Naive thymus-derived CD8-positive, alpha-beta T cell (primary cell): Measurements from ENCODE around the gene CDC27. TPM values are rescaled to one million over a fixed set of nuclear protein-coding genes. Genes with fewer than 3 reads are reported as not detected.
"Not testable (repeated sequence)": the region's sequence is repeated elsewhere in the genome, so short reads cannot be mapped to it uniquely, and the experiment has no call there.

Source experiments
- ATAC-seq, 2 donors: fragments of 150-1000 bp; cut with Tn5 transposase in 1 of 2; sonication (Bioruptor Pico), chemical (Tn5 transposase) in 1 of 2; 1 replicate in 1 of 2; 2 replicates in 1 of 2; pipeline ENCODE4 v1.10.0; 2021; ENCODE audit warnings: mild to moderate bottlenecking in 2 of 2, moderate library complexity in 2 of 2
- POLR2A ChIA-PET: fragments of 350-600 bp; sonication (Branson Sonifier 250); formaldehyde crosslinking; loops from one replicate; lab custom pipeline; 2021; ENCODE audit warnings: antibody characterized with exemption; lab: Charles Lee
- DNase-seq, 10 donors: peaks; one replicate each; pipeline versions ENCODE4 v3.0.0 to v3.0.0-alpha.2; 2020 to 2022
- H3K27ac Mint-ChIP-seq, 10 donors: one replicate each; pipeline ENCODE4 v1.8.0; 2020 to 2022; ENCODE audit warnings: mild to moderate bottlenecking in 10 of 10, mixed read lengths in 10 of 10, moderate library complexity in 4 of 10, inconsistent platforms in 1 of 10
- H3K27me3 Mint-ChIP-seq, 5 donors: one replicate each; pipeline ENCODE4 v1.8.0; 2021 to 2022; ENCODE audit warnings: mixed read lengths in 5 of 5
- H3K36me3 Mint-ChIP-seq, 3 donors: one replicate each; pipeline ENCODE4 v1.8.0; 2020 to 2022; ENCODE audit warnings: mixed read lengths in 3 of 3, mild to moderate bottlenecking in 2 of 3, inconsistent platforms in 1 of 3
- H3K4me1 Mint-ChIP-seq, 4 donors: one replicate each; pipeline ENCODE4 v1.8.0; 2021 to 2022; ENCODE audit warnings: mixed read lengths in 4 of 4
- H3K4me3 Mint-ChIP-seq, 10 donors: one replicate each; pipeline ENCODE4 v1.8.0; 2020 to 2022; ENCODE audit warnings: mild to moderate bottlenecking in 10 of 10, mixed read lengths in 10 of 10, moderate library complexity in 6 of 10, inconsistent platforms in 1 of 10
- H3K9me3 Mint-ChIP-seq, 9 donors: one replicate each; pipeline ENCODE4 v1.8.0; 2020 to 2022; ENCODE audit warnings: mixed read lengths in 9 of 9, mild to moderate bottlenecking in 3 of 9, inconsistent platforms in 1 of 9, moderate library complexity in 1 of 9
- polyA plus RNA-seq, 3 donors: library from polyadenylated mRNA; unstranded; fragments of 300-500 nt; fragmentation: Illumina TruSeq; gene quantifications; one replicate each; pipeline ENCODE4 v1.2.3, GENCODE V29; 2021
- total RNA-seq, 8 experiments: library from RNA in 2 of 8; stranded (reverse) in 2 of 8; gene quantifications; one replicate each; pipeline ENCODE4 v1.2.3 and lab custom pipeline; 2021 to 2026

CDC27 gene
- total and polyA plus RNA-seq, 5 experiments from 2014 or later, result 55.8 to 77.0 (median 70.7) TPM

DNA sequence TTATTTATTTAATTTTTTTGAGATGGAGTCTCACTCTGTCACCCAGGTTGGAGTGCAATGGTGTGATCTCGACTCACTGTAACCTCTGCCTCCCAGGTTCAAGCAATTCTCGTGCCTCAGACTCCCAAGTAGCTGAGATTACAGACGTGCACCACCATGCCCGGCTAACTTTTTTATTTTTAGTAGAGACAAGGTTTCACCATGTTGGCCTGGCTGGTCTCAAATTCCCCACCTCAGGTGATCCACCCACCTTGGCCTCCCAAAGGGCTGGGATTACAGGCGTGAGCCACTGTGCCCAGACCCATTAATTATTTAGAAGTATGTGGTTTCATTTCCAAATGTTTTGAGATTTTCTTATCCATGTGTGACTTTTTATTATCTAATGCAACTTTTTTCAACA lies 22.2 kb downstream of the CDC27 start:
- Mint-ChIP-seq H3K4me1 (peaks cover 6 to 31% (median 11%) of the 10 kb centered on the region in 4 donors), H3K27ac (peak overlapping the region in 2 of 10 donors; percentile 66 to 71), H3K36me3 (peaks cover 4 to 85% (median 9%) of the 10 kb centered on the region in 3 donors)
- ATAC-seq, H3K27me3 Mint-ChIP-seq, H3K4me3 Mint-ChIP-seq, H3K9me3 Mint-ChIP-seq, DNase-seq, POLR2A ChIA-PET: not testable (repeated sequence)

DNA sequence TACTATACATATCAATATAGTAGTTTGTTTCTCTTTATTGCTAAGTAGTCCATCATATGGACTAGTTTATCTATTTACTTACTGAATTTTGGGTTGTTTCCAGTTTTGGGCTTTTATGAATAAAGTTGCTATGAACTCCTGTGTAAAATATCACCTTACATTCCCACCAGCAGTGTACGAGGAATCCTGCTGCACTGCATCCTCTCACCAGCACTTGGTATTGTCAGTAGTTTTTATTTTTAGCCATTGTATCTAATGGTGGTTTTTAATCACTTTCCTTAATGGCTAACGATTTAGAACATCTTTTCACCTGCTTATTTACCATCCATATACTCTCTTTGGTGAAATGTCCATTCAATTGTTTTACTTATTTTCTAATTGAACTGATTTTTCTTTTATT lies 24.0 kb downstream of the CDC27 start:
- Mint-ChIP-seq H3K27me3 (no peaks in the 10 kb centered on the region), H3K36me3 (peaks cover 4 to 86% (median 6%) of the 10 kb centered on the region in 3 donors), H3K4me1 (peaks cover 6 to 26% (median 12%) of the 10 kb centered on the region in 4 donors), H3K9me3 (no peaks in the 10 kb centered on the region), H3K27ac (peak overlapping the region in 3 of 10 donors; percentile 10 to 47 (median 47)), H3K4me3 (no peak overlapping the region)
- DNase-seq (no peak), ATAC-seq (no peak)
- POLR2A ChIA-PET, result no interaction called here

DNA sequence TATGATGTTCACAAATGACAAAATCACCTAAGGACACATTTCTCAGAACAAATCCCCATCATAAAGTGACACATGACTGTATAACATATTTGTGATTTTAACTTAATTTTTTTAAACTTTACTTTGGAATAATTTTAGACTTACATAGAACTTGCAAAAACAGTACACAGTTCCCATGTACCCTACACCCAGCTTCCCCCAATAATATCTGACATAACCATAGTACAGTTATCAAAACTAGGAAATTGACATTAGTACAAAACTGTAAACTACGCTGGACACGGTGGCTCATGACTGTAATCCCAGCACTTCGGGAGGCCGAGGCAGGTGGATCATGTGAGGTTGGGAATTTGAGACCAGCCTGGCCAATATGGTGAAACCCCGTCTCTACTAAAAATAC lies 24.8 kb downstream of the CDC27 start:
- H3K27me3 Mint-ChIP-seq, result no peaks in the 10 kb centered on the region
- H3K4me3 Mint-ChIP-seq, result no peak overlapping the region
- no peak for DNase-seq
- H3K36me3 Mint-ChIP-seq, result peaks cover 4 to 84% (median 8%) of the 10 kb centered on the region in 3 donors
- H3K27ac Mint-ChIP-seq, result peak overlapping the region in 4 of 10 donors; percentile 13 to 49 (median 41)
- no peak for ATAC-seq
- POLR2A ChIA-PET, result no interaction called here
- H3K4me1 Mint-ChIP-seq, result peaks cover 6 to 26% (median 12%) of the 10 kb centered on the region in 4 donors
- no peaks in the 10 kb centered on the region for H3K9me3 Mint-ChIP-seq

GRCh38 chr17:47162013-47162622 lies 27.0 kb downstream of the CDC27 start:
- Mint-ChIP-seq H3K27ac (peak overlapping the region in 9 of 10 donors; percentile 2 to 73 (median 29)), H3K9me3 (no peaks in the 10 kb centered on the region), H3K4me1 (peaks cover 5 to 26% (median 12%) of the 10 kb centered on the region in 4 donors), H3K27me3 (no peaks in the 10 kb centered on the region), H3K36me3 (peaks cover 0 to 81% (median 8%) of the 10 kb centered on the region in 3 donors), H3K4me3 (peak overlapping the region in 6 of 10 donors; percentile 13 to 57 (median 34))
- POLR2A ChIA-PET, result no interaction called here
- DNase-seq (no peak), ATAC-seq (no peak)

GRCh38 chr17:47159315-47159714 lies 29.8 kb downstream of the CDC27 start:
- Mint-ChIP-seq H3K36me3 (peaks cover 0 to 82% (median 13%) of the 10 kb centered on the region in 3 donors), H3K4me1 (peaks cover 5 to 24% (median 12%) of the 10 kb centered on the region in 4 donors), H3K27me3 (no peaks in the 10 kb centered on the region), H3K9me3 (no peaks in the 10 kb centered on the region), H3K4me3 (no peak overlapping the region), H3K27ac (no peak overlapping the region)
- POLR2A ChIA-PET, result no interaction called here
- ATAC-seq, result no peak
- DNase-seq, result no peak

DNA sequence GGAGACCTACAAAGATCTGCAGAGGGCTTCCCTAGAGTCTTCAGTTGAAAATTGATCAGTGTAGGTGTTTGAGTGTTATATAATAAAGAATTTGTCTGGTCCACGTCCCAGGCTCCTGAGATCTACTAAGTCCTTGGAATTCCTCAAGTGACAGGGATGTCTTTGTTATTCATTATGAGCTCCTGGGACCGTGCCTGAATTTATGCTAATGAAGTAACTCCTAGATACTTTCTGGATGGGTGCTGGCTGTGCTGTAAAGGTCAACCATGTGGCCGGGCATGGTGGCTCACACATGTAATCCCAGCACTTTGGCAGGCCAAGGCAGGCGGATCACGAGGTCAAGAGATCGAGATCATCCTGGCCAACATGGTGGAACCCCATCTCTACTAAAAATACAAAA lies 43.7 kb downstream of the CDC27 start:
- POLR2A ChIA-PET, result no interaction called here
- H3K4me1 Mint-ChIP-seq, result peaks cover 0 to 5% (median under 1%) of the 10 kb centered on the region in 4 donors
- peaks cover 8 to 87% (median 13%) of the 10 kb centered on the region in 3 donors for H3K36me3 Mint-ChIP-seq
- H3K4me3 Mint-ChIP-seq, result no peak overlapping the region
- H3K9me3 Mint-ChIP-seq, result no peaks in the 10 kb centered on the region
- no peak for ATAC-seq
- H3K27ac Mint-ChIP-seq, result peak overlapping the region in 2 of 10 donors; percentile 35 to 52
- DNase-seq, result no peak
- H3K27me3 Mint-ChIP-seq, result no peaks in the 10 kb centered on the region

DNA sequence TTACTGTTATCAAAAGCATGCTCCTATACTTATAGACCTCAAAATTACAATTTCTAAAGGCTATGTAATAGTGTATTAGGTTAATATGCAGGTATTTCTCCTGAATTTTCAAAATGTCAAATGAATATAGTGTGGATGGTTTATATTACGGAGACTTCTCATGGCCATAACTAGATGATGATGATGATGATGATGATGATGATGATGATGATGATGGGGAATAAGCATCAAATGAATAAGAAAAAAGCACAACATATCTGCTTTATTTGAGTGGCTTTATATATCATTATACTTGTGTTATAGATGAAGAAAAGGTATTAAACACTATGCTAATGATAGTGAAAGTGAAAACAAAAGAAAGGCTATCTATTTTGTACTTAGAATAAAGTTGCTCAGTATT lies 53.9 kb downstream of the CDC27 start:
- Mint-ChIP-seq H3K27ac (no peak overlapping the region), H3K36me3 (peaks cover 0 to 70% (median 28%) of the 10 kb centered on the region in 3 donors), H3K27me3 (no peaks in the 10 kb centered on the region), H3K4me1 (peaks cover 0 to 2% (median 0%) of the 10 kb centered on the region in 4 donors), H3K9me3 (no peaks in the 10 kb centered on the region), H3K4me3 (no peak overlapping the region)
- ATAC-seq (no peak), DNase-seq (no peak)
- POLR2A ChIA-PET, result no interaction called here

DNA sequence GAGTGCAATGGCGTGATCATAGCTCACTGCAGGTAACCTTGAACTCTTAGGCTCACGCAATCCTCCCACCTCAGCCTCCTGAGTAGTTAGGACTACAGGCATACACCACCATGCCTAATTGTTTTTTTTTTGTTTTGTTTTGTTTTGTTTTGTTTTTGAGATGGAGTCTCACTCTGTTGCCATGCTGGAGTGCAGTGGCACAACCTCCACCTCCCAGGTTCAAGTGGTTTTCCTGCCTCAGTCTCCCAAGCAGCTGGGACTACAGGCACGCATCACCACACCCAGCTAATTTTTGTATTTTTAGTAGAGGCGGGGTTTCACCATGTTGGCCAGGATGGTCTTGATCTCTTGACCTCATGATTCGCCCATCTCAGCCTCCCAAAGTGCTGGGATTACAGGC lies 54.7 kb downstream of the CDC27 start:
- ATAC-seq, H3K27ac Mint-ChIP-seq, H3K27me3 Mint-ChIP-seq, POLR2A ChIA-PET, H3K4me3 Mint-ChIP-seq, H3K9me3 Mint-ChIP-seq, DNase-seq, H3K4me1 Mint-ChIP-seq: not testable (repeated sequence)
- H3K36me3 Mint-ChIP-seq, result peaks cover 0 to 66% (median 26%) of the 10 kb centered on the region in 3 donors

GRCh38 chr17:47131761-47132160 lies 57.3 kb downstream of the CDC27 start:
- Mint-ChIP-seq H3K9me3 (no peaks in the 10 kb centered on the region), H3K36me3 (peaks cover 0 to 64% (median 15%) of the 10 kb centered on the region in 3 donors), H3K27ac (no peak overlapping the region), H3K4me3 (no peak overlapping the region), H3K27me3 (no peaks in the 10 kb centered on the region), H3K4me1 (peaks cover 0 to 2% (median 0%) of the 10 kb centered on the region in 4 donors)
- POLR2A ChIA-PET, result no interaction called here
- no peak for DNase-seq
- ATAC-seq, result no peak

GRCh38 chr17:47126835-47127234 lies 62.3 kb downstream of the CDC27 start:
- H3K27ac Mint-ChIP-seq, ATAC-seq, H3K9me3 Mint-ChIP-seq, POLR2A ChIA-PET, H3K4me1 Mint-ChIP-seq, DNase-seq, H3K27me3 Mint-ChIP-seq, H3K4me3 Mint-ChIP-seq: not testable (repeated sequence)
- peaks cover 0 to 66% (median 16%) of the 10 kb centered on the region in 3 donors for H3K36me3 Mint-ChIP-seq

DNA sequence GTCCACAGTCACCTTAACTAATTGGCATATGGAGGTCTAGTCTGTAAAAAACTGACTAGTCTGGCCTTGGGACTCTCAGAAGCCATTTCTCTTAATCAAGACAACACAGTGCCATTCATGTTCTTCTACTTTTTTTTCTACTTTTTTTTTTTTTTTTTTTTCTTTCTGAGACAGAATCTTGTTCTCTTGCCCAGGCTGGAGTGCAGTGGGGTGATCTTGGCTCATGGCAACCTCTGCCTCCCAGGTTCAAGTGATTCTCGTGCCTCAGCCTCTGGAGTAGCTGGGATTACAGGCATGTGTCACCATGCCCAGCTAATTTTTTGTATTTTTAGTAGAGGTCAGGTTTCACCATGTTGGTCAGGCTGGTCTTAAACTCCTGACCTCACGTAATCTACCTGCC lies 65.8 kb downstream of the CDC27 start:
- DNase-seq, H3K9me3 Mint-ChIP-seq, H3K27ac Mint-ChIP-seq, ATAC-seq, H3K27me3 Mint-ChIP-seq, H3K4me3 Mint-ChIP-seq, POLR2A ChIA-PET, H3K4me1 Mint-ChIP-seq: not testable (repeated sequence)
- H3K36me3 Mint-ChIP-seq, result peaks cover 0 to 62% (median 16%) of the 10 kb centered on the region in 3 donors

DNA sequence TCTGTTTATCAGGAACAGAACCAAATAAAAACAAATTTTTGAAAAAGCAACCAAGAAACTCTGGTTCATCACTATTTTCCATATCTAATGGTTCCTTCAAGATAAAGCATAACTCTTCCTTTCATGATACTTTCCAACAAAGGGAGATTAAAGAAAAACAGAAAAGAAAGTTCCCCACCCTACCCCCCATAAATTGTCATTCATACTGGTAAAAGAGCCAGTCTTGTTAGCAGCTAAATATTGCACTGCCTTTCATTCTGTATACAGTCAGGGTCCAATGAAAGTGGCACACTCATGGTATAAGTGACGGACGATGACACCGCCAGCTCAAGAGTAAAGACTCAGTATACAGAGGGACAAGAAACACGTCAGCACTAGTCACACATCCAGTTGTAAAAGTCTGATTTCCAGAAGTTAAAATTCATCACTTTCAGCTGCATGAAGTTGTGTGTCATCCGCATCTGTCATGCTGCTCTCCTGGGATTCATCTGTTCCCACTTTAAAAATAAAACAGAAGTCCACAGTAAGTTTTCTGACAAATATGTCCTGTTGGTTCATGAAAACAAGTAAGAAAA lies 68.5 kb downstream of the CDC27 start:
- no peak for ATAC-seq
- peaks cover 0 to 44% (median 9%) of the 10 kb centered on the region in 3 donors for H3K36me3 Mint-ChIP-seq
- H3K27ac Mint-ChIP-seq, result peak overlapping the region in 3 of 10 donors; percentile 27 to 53 (median 33)
- peaks cover 0 to 1% (median 0%) of the 10 kb centered on the region in 4 donors for H3K4me1 Mint-ChIP-seq
- H3K27me3 Mint-ChIP-seq, result no peaks in the 10 kb centered on the region
- no peak for DNase-seq
- POLR2A ChIA-PET, result interaction anchor here (0.9 to 1.1 kb wide), 2 partner anchors 14 to 20 kb away, joined by 3 to 4 read pairs; no protein-coding TSS in a partner anchor
- H3K4me3 Mint-ChIP-seq, result no peak overlapping the region
- no peaks in the 10 kb centered on the region for H3K9me3 Mint-ChIP-seq
